Measurements from ENCODE around the gene HOXB2.

Gene HOXB2

DNA sequence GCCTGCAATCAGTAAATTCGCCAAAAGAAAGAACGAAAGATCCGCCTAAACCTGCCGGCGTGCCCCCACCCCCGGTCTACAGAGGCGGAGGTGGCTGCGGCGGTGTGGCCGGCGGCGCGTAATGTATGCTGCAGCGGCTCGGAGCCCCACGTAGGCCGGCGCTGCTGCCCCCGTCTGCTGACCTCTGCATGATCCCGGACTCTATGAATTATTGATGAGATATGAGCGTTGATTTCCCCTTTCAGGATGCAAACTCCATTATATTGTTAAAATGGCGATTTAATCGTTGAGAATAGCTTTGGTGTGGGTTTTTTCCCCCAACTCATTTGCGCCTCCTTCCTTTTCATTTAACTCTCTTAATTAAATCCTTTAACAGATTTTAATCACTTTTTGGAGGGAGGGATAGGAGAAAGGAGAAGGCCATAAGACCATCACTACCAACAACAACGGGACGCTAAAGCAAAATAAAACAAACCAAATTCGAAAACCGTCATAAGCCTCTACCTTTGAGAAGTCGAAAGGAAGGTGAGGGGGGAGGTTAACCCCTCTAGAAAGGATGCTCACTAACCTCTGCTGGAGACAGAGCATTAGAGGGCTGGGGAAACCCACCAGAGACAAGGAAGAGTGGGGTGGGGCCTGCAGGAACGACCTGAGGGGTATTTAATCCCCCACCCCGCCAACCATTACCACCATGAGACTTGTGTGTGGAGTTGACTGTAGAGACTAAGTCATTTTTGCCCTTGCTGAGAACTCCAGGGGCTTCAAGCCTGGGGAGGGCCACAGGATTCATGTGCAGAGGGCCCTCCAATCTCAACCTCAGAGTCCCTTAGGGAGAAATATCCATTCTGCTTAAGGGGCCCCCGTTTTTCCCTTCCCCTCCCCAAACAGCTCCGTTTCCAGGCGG lies 41.7 kb upstream of the HOXB2 start:
- no peak for DNase-seq

GRCh38 chr17:48584223-48584741 lies 39.4 kb upstream of the HOXB2 start:
- no peak for ATAC-seq (replicated peaks)
- Mint-ChIP-seq H3K4me3 (peak overlapping the region; percentile 33 to 88), H3K27me3 (peaks cover 94 to 99% of the 10 kb centered on the region in 2 donors), H3K9me3 (no peaks in the 10 kb centered on the region), H3K36me3 (peaks cover 0 to 1% of the 10 kb centered on the region in 2 donors), H3K27ac (no peak overlapping the region), H3K4me1 (peaks cover 30 to 67% of the 10 kb centered on the region in 2 donors)
- DNase-seq = no peak

More for the DNA sequence above, 41.7 kb upstream of the HOXB2 start:
- ATAC-seq (replicated peaks) = no peak
- no peaks in the 10 kb centered on the region for H3K9me3 Mint-ChIP-seq
- peaks cover 94 to 99% of the 10 kb centered on the region in 2 donors for H3K27me3 Mint-ChIP-seq
- peaks cover 4 to 5% of the 10 kb centered on the region in 2 donors for H3K36me3 Mint-ChIP-seq
- H3K27ac Mint-ChIP-seq = peak overlapping the region; percentile 10
- peaks cover 27 to 57% of the 10 kb centered on the region in 2 donors for H3K4me1 Mint-ChIP-seq
- peak overlapping the region; percentile 88 for H3K4me3 Mint-ChIP-seq

- Mint-ChIP-seq H3K36me3 (peaks cover 0 to 1% of the 10 kb centered on the region in 2 donors), H3K9me3 (no peaks in the 10 kb centered on the region), H3K4me3 (peak overlapping the region in 1 of 2 donors; percentile 33), H3K27ac (no peak overlapping the region), H3K4me1 (peaks cover 34 to 71% of the 10 kb centered on the region in 2 donors), H3K27me3 (peaks cover 96 to 99% of the 10 kb centered on the region in 2 donors)
- DNase-seq (no peak), ATAC-seq (replicated peaks) (no peak)
These were observed 38.9 kb upstream of the HOXB2 start for GRCh38 chr17:48583708-48584222.

- DNase-seq = no peak
- peaks cover 0 to 4% of the 10 kb centered on the region in 2 donors for H3K36me3 Mint-ChIP-seq
- peaks cover 36 to 74% of the 10 kb centered on the region in 2 donors for H3K4me1 Mint-ChIP-seq
- no peak for ATAC-seq (replicated peaks)
- peak overlapping the region; percentile 82 for H3K27ac Mint-ChIP-seq
- peaks cover 88 to 95% of the 10 kb centered on the region in 2 donors for H3K27me3 Mint-ChIP-seq
- peak overlapping the region; percentile 68 to 79 for H3K4me3 Mint-ChIP-seq
- no peaks in the 10 kb centered on the region for H3K9me3 Mint-ChIP-seq
These were observed 37.8 kb upstream of the HOXB2 start for GRCh38 chr17:48582750-48583069.

DNA sequence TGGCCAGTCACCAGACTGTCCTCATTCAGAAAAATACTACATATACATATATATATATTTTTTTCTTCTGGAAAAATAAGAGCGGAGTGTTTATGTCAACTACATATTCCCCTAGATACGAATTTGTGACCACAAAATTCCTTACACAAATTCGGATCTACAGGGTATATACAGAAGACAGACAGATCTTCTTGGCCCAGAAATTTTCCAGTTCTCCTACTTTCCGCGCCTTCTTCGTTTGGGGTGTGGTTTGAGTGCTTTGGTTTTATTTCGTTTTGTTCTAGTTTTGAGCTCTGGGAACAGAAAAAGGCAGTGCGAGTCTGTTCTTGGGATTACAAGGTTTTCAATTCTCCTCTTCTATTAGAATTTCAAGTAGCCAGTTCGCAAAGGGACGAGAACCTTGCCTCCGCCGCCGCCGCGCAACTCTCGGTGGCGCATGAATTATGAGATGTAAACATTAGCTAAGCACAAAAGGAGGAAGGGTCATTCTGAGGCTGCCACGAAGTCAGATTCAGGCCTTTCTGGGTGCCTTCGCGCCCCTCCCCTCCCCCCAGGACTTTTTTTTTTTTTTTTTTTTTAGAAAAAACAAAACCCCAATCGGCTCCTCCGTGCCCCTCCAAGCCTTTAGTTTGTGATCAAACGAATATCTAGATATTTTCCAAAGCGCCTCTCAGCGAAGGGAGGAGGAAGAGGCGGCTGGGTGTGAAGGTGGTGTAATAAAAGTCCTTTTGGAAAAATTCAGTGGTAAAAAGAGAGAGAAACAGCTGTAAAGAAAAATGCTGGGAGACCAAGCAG lies 35.0 kb upstream of the HOXB2 start:
- peaks cover 0 to 4% of the 10 kb centered on the region in 2 donors for H3K36me3 Mint-ChIP-seq
- ATAC-seq (replicated peaks) = no peak
- peaks cover 32 to 69% of the 10 kb centered on the region in 2 donors for H3K4me1 Mint-ChIP-seq
- no peaks in the 10 kb centered on the region for H3K9me3 Mint-ChIP-seq
- peaks cover 77 to 87% of the 10 kb centered on the region in 2 donors for H3K27me3 Mint-ChIP-seq
- peak overlapping the region; percentile 38 to 45 for H3K4me3 Mint-ChIP-seq
- DNase-seq = no peak
- peak overlapping the region; percentile 75 for H3K27ac Mint-ChIP-seq

DNA sequence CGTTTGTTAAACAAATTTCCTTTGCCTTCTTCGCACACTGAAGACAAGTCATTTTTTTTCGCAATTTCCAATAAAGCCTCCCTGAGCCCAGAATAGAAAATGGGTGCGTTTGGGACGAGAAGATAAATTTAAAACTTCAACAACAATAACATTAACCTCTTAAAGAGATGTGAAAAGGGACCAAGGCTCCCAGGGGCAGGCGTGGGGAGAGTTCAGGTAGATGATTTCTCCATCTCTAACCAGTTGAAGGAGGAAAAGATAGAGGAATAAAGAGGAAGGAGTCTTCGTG lies 34.5 kb upstream of the HOXB2 start:
- peak overlapping the region; percentile 27 for H3K27ac Mint-ChIP-seq
- DNase-seq (no peak), ATAC-seq (replicated peaks) (no peak)
- H3K9me3 Mint-ChIP-seq = no peaks in the 10 kb centered on the region
- peaks cover 0 to 4% of the 10 kb centered on the region in 2 donors for H3K36me3 Mint-ChIP-seq
- H3K27me3 Mint-ChIP-seq = peaks cover 72 to 84% of the 10 kb centered on the region in 2 donors
- peak overlapping the region in 1 of 2 donors; percentile 91 for H3K4me3 Mint-ChIP-seq
- H3K4me1 Mint-ChIP-seq = peaks cover 30 to 65% of the 10 kb centered on the region in 2 donors

DNA sequence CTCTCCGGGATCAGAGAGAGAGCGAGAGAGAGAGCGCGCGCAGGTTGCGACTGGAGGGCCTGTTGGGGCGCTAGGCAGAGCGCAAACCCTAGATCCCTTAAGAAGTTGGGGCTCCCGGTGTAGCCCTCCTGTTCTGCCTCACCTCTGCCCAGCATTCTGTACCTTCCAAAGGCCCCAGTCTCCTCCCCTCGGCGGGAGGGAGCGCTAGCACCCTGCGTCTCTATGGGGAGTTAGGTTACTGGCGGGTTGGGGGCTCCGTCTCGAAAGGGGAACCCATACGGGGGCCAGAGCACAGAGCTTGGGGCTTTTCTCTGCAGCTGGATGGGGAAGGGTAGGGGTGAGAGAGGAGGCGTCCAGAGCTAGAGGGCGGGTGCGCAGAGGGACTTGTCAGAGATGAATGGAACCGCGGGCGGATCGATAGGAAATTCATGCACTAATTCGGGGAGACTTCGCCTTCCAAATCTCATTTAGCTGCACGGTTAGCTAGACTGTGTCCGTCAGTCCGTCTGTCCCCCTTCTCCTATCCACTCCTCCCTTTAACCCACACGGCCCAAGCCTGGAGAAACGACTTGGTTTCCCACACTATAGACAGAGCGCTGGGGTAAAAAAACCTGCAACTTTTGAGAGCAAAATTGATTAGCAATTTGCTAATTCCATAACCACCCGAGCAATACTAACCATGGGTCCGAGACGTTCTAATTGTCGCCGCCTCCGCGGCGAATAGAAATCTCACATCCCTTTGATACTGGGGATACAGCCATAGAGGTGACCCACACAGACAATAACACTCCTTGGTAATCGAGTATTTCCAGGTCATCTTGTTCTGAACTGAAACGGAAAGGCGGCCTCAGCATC lies 33.9 kb upstream of the HOXB2 start:
- peaks cover 27 to 65% of the 10 kb centered on the region in 2 donors for H3K4me1 Mint-ChIP-seq
- DNase-seq (no peak), ATAC-seq (replicated peaks) (peak; percentile 61 to 63)
- H3K27ac Mint-ChIP-seq = peak overlapping the region; percentile 27
- peaks cover 70 to 83% of the 10 kb centered on the region in 2 donors for H3K27me3 Mint-ChIP-seq
- H3K4me3 Mint-ChIP-seq = peak overlapping the region; percentile 84 to 91
- no peaks in the 10 kb centered on the region for H3K9me3 Mint-ChIP-seq
- peaks cover 0 to 4% of the 10 kb centered on the region in 2 donors for H3K36me3 Mint-ChIP-seq

GRCh38 chr17:48577946-48578615 lies 33.2 kb upstream of the HOXB2 start, which contains the start of gene HOXB4:
Gene HOXB4 (minus strand): TSS chr17:48578350. CDS start chr17:48578319, 31 bp downstream.
- Mint-ChIP-seq H3K4me1 (peaks cover 27 to 64% of the 10 kb centered on the region in 2 donors), H3K27me3 (peaks cover 68 to 82% of the 10 kb centered on the region in 2 donors), H3K36me3 (peaks cover 0 to 4% of the 10 kb centered on the region in 2 donors), H3K9me3 (no peaks in the 10 kb centered on the region), H3K4me3 (peak within 1 kb of the TSS; percentile 84 to 91), H3K27ac (peak within 1 kb of the TSS; percentile 56)
- DNase-seq (no peak), ATAC-seq (replicated peaks) (peak; percentile 59 to 62)

DNA sequence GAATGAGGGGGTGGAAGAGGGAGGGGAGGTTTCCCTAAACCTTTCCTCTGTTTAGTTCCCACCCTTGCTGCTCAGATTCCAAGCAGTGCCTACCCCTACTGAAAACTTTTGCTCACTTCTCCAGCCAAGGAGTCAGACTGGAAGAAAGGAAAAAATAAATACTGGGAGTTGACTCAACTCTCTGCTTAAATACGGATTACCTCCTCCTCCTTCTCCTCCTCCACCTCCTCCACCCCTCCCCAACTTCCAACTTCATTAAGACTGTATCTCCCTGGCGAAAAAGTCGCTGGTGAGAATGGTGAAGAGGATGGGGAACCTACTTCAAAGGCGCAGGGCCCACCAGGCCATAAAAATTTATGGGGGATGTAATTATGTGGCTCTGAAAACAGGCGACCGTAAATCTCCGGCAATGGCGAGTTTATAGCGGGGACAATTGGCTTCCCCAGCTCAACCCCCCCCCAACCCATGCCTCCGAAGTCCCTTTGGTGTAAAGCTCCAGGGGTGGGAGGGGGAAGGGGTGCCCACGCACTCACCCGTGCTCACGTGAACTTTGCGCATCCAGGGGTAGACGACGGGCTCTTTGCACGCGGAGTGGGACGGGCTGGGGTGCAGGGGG lies 32.5 kb upstream of the HOXB2 start:
- peaks cover 0 to 4% of the 10 kb centered on the region in 2 donors for H3K36me3 Mint-ChIP-seq
- no peaks in the 10 kb centered on the region for H3K9me3 Mint-ChIP-seq
- DNase-seq (no peak), ATAC-seq (replicated peaks) (peak; percentile 6 to 13)
- H3K27ac Mint-ChIP-seq = peak overlapping the region; percentile 31
- peak overlapping the region; percentile 79 to 80 for H3K4me3 Mint-ChIP-seq
- peaks cover 27 to 58% of the 10 kb centered on the region in 2 donors for H3K4me1 Mint-ChIP-seq
- H3K27me3 Mint-ChIP-seq = peaks cover 61 to 82% of the 10 kb centered on the region in 2 donors

GRCh38 chr17:48576479-48577309 lies 31.8 kb upstream of the HOXB2 start:
- DNase-seq = no peak
- no peak for ATAC-seq (replicated peaks)
- Mint-ChIP-seq H3K36me3 (peaks cover 0 to 3% of the 10 kb centered on the region in 2 donors), H3K4me3 (peak overlapping the region; percentile 69 to 79), H3K9me3 (no peaks in the 10 kb centered on the region), H3K27ac (peak overlapping the region; percentile 25), H3K4me1 (peaks cover 25 to 50% of the 10 kb centered on the region in 2 donors), H3K27me3 (peaks cover 60 to 82% of the 10 kb centered on the region in 2 donors)

DNA sequence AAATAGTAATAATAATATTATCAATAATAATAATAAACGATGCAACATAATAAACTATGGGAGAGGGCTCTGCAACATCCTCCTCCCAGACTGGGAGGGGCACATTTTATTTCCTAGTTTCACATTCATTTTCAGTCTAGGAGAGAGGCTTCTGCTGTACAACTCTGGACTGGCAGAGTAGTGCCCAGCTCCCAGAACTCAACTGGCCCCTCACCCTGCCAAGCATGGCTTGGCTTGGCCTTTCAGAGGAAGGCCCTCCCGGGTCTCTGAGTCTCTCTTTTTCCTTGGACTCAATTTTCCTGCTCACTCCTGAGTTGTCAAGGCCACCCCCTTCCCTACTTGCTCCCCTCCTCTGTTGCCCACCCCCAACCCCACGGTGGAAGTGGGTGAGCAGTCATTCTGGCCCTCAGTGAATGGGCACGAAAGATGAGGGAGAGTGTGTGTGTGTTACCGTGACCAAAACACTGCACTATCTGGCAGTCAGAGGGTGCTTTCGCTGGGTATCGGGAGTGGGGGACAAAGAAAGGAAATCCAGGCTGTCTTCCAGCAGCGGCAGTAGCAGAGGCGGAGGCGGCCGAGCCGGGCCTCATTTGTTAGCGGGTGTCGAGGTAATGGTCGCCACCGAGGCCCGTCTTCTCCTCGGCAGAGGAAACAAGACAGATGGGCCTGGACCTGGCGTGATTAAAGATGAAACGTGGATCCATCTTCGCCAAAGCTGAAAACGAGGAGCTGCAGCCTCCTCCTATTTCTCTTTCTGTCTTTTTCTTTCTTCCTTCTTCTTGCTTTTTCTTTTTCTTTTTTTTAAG lies 31.0 kb upstream of the HOXB2 start:
- no peak for DNase-seq

More for the DNA sequence above, 31.0 kb upstream of the HOXB2 start:
- ATAC-seq (replicated peaks) = no peak
- Mint-ChIP-seq H3K9me3 (no peaks in the 10 kb centered on the region), H3K27ac (no peak overlapping the region), H3K4me3 (peak overlapping the region in 1 of 2 donors; percentile 46), H3K36me3 (peaks cover 0 to 3% of the 10 kb centered on the region in 2 donors), H3K4me1 (peaks cover 22 to 42% of the 10 kb centered on the region in 2 donors), H3K27me3 (peaks cover 58 to 81% of the 10 kb centered on the region in 2 donors)

Measured in stimulated activated naive B cell treated with anti-CD40 and anti-IgM and Interleukin-4, amounts not matched to agents 10 μg/mL and 1 μg/mL and 100 μg/mL, for 72 hours (primary cell).